ENCODE data around the gene BRD1.

GRCh38 chr22:49826603-49827270, 936 bp downstream of the BRD1 start:
- TF ChIP-seq POLR2A (IDR thresholded peaks at IDR 0.05) (no peak), CTCF (IDR thresholded peaks at IDR 0.05) (no peak)
